Posterior cingulate gyrus (tissue), 11 donors: ENCODE data around the gene MSANTD2.
"Not testable (repeated sequence)": the region's sequence is repeated elsewhere in the genome, so short reads cannot be mapped to it uniquely, and the experiment has no call there.

Experiments
- DNase-seq, 10 donors: peaks; one replicate each; pipeline versions ENCODE4 v3.0.0 to v3.0.0-alpha.2; 2020 to 2021; ENCODE audit warnings: mixed read lengths in 3 of 10
- intact Hi-C: fragments of 100-400 bp; cut with DNase I; formaldehyde crosslinking; loops from one replicate; pipeline ENCODE4 v1.15.1; 2023

Gene MSANTD2

GRCh38 chr11:124783002-124783401 is 17.2 kb downstream of the MSANTD2 start:
- intact Hi-C loops = no loop called here
- no peak for DNase-seq

GRCh38 chr11:124779568-124779967 is 20.6 kb downstream of the MSANTD2 start:
- intact Hi-C loops = no loop called here
- no peak for DNase-seq

- intact Hi-C loops = no loop called here
- no peak for DNase-seq
Measured at GRCh38 chr11:124778281-124778680, 21.9 kb downstream of the MSANTD2 start.

- DNase-seq = no peak
Measured at GRCh38 chr11:124776865-124777645, 23.2 kb downstream of the MSANTD2 start.

GRCh38 chr11:124770959-124771358 is 29.2 kb downstream of the MSANTD2 start:
- intact Hi-C loops = not testable (repeated sequence)

More at GRCh38 chr11:124776865-124777645, 23.2 kb downstream of the MSANTD2 start:
- intact Hi-C loops = no loop called here

GRCh38 chr11:124769806-124770774 is 30.1 kb downstream of the MSANTD2 start:
- intact Hi-C loops = loop anchor here (10.0 kb wide), 1 partner anchor 365 kb away; no protein-coding TSS in a partner anchor

More at GRCh38 chr11:124770959-124771358, 29.2 kb downstream of the MSANTD2 start:
- not testable (repeated sequence) for DNase-seq

GRCh38 chr11:124768914-124769313 is 31.3 kb downstream of the MSANTD2 start:
- intact Hi-C loops = loop anchor here (10.0 kb wide), 1 partner anchor 364 kb away; no protein-coding TSS in a partner anchor

More at GRCh38 chr11:124769806-124770774, 30.1 kb downstream of the MSANTD2 start:
- no peak for DNase-seq

GRCh38 chr11:124766156-124766555 is 34.0 kb downstream of the MSANTD2 start:
- DNase-seq = no peak
- intact Hi-C loops = loop anchor here (10.0 kb wide), 1 partner anchor 361 kb away; no protein-coding TSS in a partner anchor

More at GRCh38 chr11:124768914-124769313, 31.3 kb downstream of the MSANTD2 start:
- DNase-seq = no peak

GRCh38 chr11:124763156-124763947 is 36.9 kb downstream of the MSANTD2 start:
- intact Hi-C loops = loop anchor here (1.0 to 10.0 kb wide), 4 partner anchors 74 to 359 kb away; no protein-coding TSS in a partner anchor
- DNase-seq = peak; percentile 58 to 96 (median 81)

GRCh38 chr11:124762624-124763155 is 37.5 kb downstream of the MSANTD2 start:
- intact Hi-C loops = loop anchor here (1.0 to 10.0 kb wide), 4 partner anchors 75 to 358 kb away; no protein-coding TSS in a partner anchor
- DNase-seq = peak in 2 of 10 donors; percentile 67 to 82

- DNase-seq = peak in 2 of 10 donors; percentile 70 to 81
- intact Hi-C loops = loop anchor here (5.0 to 10.0 kb wide), 2 partner anchors 75 to 357 kb away; no protein-coding TSS in a partner anchor
Measured at GRCh38 chr11:124762105-124762623, 38.0 kb downstream of the MSANTD2 start, which contains the start of gene ESAM. ESAM (minus strand) TSS chr11:124762290; CDS start chr11:124762154, 136 bp downstream.

GRCh38 chr11:124761301-124762104 is 38.7 kb downstream of the MSANTD2 start:
- peak in 1 of 10 donors; percentile 37 for DNase-seq
- intact Hi-C loops = loop anchor here (5.0 to 10.0 kb wide), 2 partner anchors 76 to 357 kb away; no protein-coding TSS in a partner anchor

GRCh38 chr11:124760806-124761205 is 39.4 kb downstream of the MSANTD2 start:
- DNase-seq = no peak
- intact Hi-C loops = loop anchor here (5.0 to 10.0 kb wide), 2 partner anchors 76 to 356 kb away; no protein-coding TSS in a partner anchor

- intact Hi-C loops = loop anchor here (5.0 to 10.0 kb wide), 2 partner anchors 77 to 355 kb away; no protein-coding TSS in a partner anchor
- no peak for DNase-seq
Measured at GRCh38 chr11:124760205-124760652, 40.0 kb downstream of the MSANTD2 start.

- intact Hi-C loops = loop anchor here (5.0 to 10.0 kb wide), 2 partner anchors 78 to 355 kb away; no protein-coding TSS in a partner anchor
- DNase-seq = peak in 1 of 10 donors; percentile 78
Measured at GRCh38 chr11:124759266-124760204, 40.7 kb downstream of the MSANTD2 start.
